Neural cell (in vitro differentiated cells): Measurements from ENCODE around the gene MYB. TPM values are rescaled to one million over a fixed set of nuclear protein-coding genes. Genes with fewer than 3 reads are reported as not detected.

Experiments used
- H2AFZ ChIP-seq: fragments of 200-600, 300-800 bp; sonication (generic), shearing (Covaris generic); 2 replicates; pipeline ENCODE4 v1.6.0; 2014; ENCODE audit warnings: low read depth, mild to moderate bottlenecking, antibody characterized with exemption, low read length, moderate library complexity
- H3F3A ChIP-seq: fragments of 200-600 bp; shearing (Covaris generic); 2 replicates; pipeline ENCODE4 v1.6.1; 2016; ENCODE audit warnings: mild to moderate bottlenecking, moderate library complexity, mixed read lengths, antibody characterized with exemption, low read length; ENCODE audit not compliant: insufficient read depth, poor library complexity, severe bottlenecking
- H3K27ac ChIP-seq: fragments of 200-600, 300-800 bp; sonication (generic), shearing (Covaris generic); 2 replicates; pipeline ENCODE4 v1.5.1; 2014; ENCODE audit warnings: mild to moderate bottlenecking, low read length, moderate library complexity
- H3K27me3 ChIP-seq: fragments of 300-800, 200-600 bp; sonication (generic), shearing (Covaris generic); 2 replicates; pipeline ENCODE4 v1.6.0; 2014; ENCODE audit warnings: mild to moderate bottlenecking, low read depth, low read length, moderate library complexity; ENCODE audit not compliant: insufficient read depth
- H3K36me3 ChIP-seq: fragments of 300-800, 200-600 bp; sonication (generic), shearing (Covaris generic); 2 replicates; pipeline ENCODE4 v1.5.1; 2014; ENCODE audit warnings: mild to moderate bottlenecking, antibody characterized with exemption, low read length, moderate library complexity; ENCODE audit not compliant: insufficient read depth
- H3K4me2 ChIP-seq: fragments of 300-800, 200-600 bp; sonication (generic), shearing (Covaris generic); 2 replicates; pipeline ENCODE4 v1.6.0; 2014; ENCODE audit warnings: mild to moderate bottlenecking, low read length
- H3K4me3 ChIP-seq: fragments of 300-800, 200-600 bp; sonication (generic), shearing (Covaris generic); 2 replicates; pipeline ENCODE4 v1.5.1; 2014; ENCODE audit warnings: mild to moderate bottlenecking, low read length, moderate library complexity
- H3K79me2 ChIP-seq: fragments of 200-600 bp; shearing (Covaris generic); replicated peaks from 2 replicates; pipeline ENCODE4 v1.6.0; 2014; ENCODE audit warnings: mild to moderate bottlenecking, low read length, moderate library complexity; ENCODE audit not compliant: insufficient read depth
- H3K9ac ChIP-seq: fragments of 300-800, 200-600 bp; sonication (generic), shearing (Covaris generic); 2 replicates; pipeline ENCODE4 v1.6.1; 2016; ENCODE audit warnings: mild to moderate bottlenecking, low read length, mixed read lengths
- H3K9me2 ChIP-seq: fragments of 200-600 bp; shearing (Covaris generic); 2 replicates; pipeline ENCODE4 v1.6.1; 2016; ENCODE audit warnings: mild to moderate bottlenecking, low read length, mixed read lengths; ENCODE audit not compliant: insufficient read depth
- H3K9me3 ChIP-seq: fragments of 200-600, 300-800 bp; sonication (generic), shearing (Covaris generic); 2 replicates; pipeline ENCODE4 v1.6.1; 2016; ENCODE audit warnings: mild to moderate bottlenecking, mixed run types, low read length, moderate library complexity, mixed read lengths
- H4K20me1 ChIP-seq: fragments of 200-600 bp; shearing (Covaris generic); 2 replicates; pipeline ENCODE4 v1.6.1; 2016; ENCODE audit warnings: mild to moderate bottlenecking, mixed run types; ENCODE audit not compliant: insufficient read depth
- EP300 ChIP-seq: fragments of 450-650 bp; conservative IDR thresholded peaks from 2 replicates; pipeline ENCODE4 v1.6.1; 2014; ENCODE audit warnings: antibody characterized with exemption, mild to moderate bottlenecking, moderate library complexity; ENCODE audit not compliant: poor library complexity, severe bottlenecking
- EZH2 ChIP-seq: fragments of 200-600, 300-800 bp; shearing (Covaris generic), sonication (generic); IDR thresholded peaks from 2 replicates; pipeline ENCODE4 v1.6.1; 2014; ENCODE audit warnings: antibody characterized with exemption, low read length, borderline replicate concordance, mild to moderate bottlenecking; ENCODE audit not compliant: insufficient read depth, poor library complexity, severe bottlenecking
- MXI1 ChIP-seq: fragments of 450-650 bp; conservative IDR thresholded peaks from 2 replicates; pipeline ENCODE4 v1.6.1; 2014; ENCODE audit warnings: antibody characterized with exemption, mild to moderate bottlenecking; ENCODE audit not compliant: poor library complexity, severe bottlenecking
- POLR2AphosphoS5 ChIP-seq: IDR thresholded peaks from 2 replicates; pipeline ENCODE4 v1.6.1; 2012
- RAD21 ChIP-seq: fragments of 450-650 bp; conservative IDR thresholded peaks from 2 replicates; pipeline ENCODE4 v1.6.1; 2014; ENCODE audit warnings: antibody characterized with exemption, mild to moderate bottlenecking, moderate library complexity
- SMC3 ChIP-seq: fragments of 450-650 bp; conservative IDR thresholded peaks from 2 replicates; pipeline ENCODE4 v1.6.1; 2014; ENCODE audit warnings: antibody characterized with exemption, mild to moderate bottlenecking, moderate library complexity; ENCODE audit not compliant: poor library complexity
- TAF1 ChIP-seq: IDR thresholded peaks from 2 replicates; pipeline ENCODE4 v1.6.1; 2012; ENCODE audit warnings: low read depth
- polyA plus RNA-seq: library from polyadenylated mRNA; depleted of rRNA; stranded (reverse); fragments of >200 nt; gene quantifications from 2 replicates; pipeline ENCODE4 v1.2.3, GENCODE V29; 2014
- TF ChIP-seq, protein P1 (sequence below): fragments of 450-650 bp; IDR thresholded peaks from 2 replicates; pipeline ENCODE4 v1.5.1; 2014; ENCODE audit warnings: antibody characterized with exemption, mild to moderate bottlenecking, moderate library complexity; ENCODE audit not compliant: poor library complexity, severe bottlenecking
- TF ChIP-seq, protein P2 (sequence below): IDR thresholded peaks from 2 replicates; pipeline ENCODE4 v1.6.1; 2012; ENCODE audit warnings: borderline replicate concordance

Gene MYB
- polyA plus RNA-seq, 1 donor from 2014 or later: 4.0 TPM

- H3K9ac ChIP-seq: no peak overlapping the region
- H4K20me1 ChIP-seq: no peaks in the 10 kb centered on the region
- H3K9me2 ChIP-seq: no peaks in the 10 kb centered on the region
- H3K27ac ChIP-seq: no peak overlapping the region
- no peak for TF ChIP-seq EZH2
- TF ChIP-seq SMC3: no peak
- no peak for TF ChIP-seq RAD21
- no peak for TF ChIP-seq TAF1
- TF ChIP-seq, protein P1, sequence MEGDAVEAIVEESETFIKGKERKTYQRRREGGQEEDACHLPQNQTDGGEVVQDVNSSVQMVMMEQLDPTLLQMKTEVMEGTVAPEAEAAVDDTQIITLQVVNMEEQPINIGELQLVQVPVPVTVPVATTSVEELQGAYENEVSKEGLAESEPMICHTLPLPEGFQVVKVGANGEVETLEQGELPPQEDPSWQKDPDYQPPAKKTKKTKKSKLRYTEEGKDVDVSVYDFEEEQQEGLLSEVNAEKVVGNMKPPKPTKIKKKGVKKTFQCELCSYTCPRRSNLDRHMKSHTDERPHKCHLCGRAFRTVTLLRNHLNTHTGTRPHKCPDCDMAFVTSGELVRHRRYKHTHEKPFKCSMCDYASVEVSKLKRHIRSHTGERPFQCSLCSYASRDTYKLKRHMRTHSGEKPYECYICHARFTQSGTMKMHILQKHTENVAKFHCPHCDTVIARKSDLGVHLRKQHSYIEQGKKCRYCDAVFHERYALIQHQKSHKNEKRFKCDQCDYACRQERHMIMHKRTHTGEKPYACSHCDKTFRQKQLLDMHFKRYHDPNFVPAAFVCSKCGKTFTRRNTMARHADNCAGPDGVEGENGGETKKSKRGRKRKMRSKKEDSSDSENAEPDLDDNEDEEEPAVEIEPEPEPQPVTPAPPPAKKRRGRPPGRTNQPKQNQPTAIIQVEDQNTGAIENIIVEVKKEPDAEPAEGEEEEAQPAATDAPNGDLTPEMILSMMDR: no peak
- TF ChIP-seq EP300: no peak
- no peak for TF ChIP-seq POLR2AphosphoS5
- TF ChIP-seq, protein P2, sequence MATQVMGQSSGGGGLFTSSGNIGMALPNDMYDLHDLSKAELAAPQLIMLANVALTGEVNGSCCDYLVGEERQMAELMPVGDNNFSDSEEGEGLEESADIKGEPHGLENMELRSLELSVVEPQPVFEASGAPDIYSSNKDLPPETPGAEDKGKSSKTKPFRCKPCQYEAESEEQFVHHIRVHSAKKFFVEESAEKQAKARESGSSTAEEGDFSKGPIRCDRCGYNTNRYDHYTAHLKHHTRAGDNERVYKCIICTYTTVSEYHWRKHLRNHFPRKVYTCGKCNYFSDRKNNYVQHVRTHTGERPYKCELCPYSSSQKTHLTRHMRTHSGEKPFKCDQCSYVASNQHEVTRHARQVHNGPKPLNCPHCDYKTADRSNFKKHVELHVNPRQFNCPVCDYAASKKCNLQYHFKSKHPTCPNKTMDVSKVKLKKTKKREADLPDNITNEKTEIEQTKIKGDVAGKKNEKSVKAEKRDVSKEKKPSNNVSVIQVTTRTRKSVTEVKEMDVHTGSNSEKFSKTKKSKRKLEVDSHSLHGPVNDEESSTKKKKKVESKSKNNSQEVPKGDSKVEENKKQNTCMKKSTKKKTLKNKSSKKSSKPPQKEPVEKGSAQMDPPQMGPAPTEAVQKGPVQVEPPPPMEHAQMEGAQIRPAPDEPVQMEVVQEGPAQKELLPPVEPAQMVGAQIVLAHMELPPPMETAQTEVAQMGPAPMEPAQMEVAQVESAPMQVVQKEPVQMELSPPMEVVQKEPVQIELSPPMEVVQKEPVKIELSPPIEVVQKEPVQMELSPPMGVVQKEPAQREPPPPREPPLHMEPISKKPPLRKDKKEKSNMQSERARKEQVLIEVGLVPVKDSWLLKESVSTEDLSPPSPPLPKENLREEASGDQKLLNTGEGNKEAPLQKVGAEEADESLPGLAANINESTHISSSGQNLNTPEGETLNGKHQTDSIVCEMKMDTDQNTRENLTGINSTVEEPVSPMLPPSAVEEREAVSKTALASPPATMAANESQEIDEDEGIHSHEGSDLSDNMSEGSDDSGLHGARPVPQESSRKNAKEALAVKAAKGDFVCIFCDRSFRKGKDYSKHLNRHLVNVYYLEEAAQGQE: no peak
- TF ChIP-seq MXI1: no peak
- H2AFZ ChIP-seq: no peak overlapping the region
- no peaks in the 10 kb centered on the region for H3K36me3 ChIP-seq
- no peak overlapping the region for H3K4me3 ChIP-seq
- H3K9me3 ChIP-seq: no peaks in the 10 kb centered on the region
- H3F3A ChIP-seq: no peaks in the 10 kb centered on the region
- no peaks in the 10 kb centered on the region for H3K27me3 ChIP-seq
- no peaks in the 10 kb centered on the region for H3K79me2 ChIP-seq
- H3K4me2 ChIP-seq: no peak overlapping the region
These were observed 70.7 kb downstream of the MYB start for GRCh38 chr6:135251498-135252441.

DNA sequence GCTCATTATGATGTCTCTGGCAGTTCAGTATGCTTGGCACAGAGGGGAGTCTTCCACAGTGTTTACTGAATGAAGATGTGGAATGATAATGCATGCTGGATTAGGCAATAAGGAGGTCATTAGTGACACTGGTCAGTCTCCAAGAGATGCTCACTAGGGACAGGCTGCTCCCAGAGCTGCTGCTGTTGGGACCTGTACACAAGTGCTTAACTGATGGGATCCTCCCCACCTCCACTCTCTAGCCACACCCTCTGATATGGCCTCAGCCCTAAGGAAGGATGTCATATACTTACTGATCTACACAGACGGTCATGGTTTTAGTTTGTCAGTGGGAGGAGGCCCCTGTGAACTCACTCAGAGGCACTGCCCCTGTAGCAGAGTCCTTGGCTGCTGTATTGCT lies 73.4 kb downstream of the MYB start:
- Histone ChIP-seq H3K9ac (no peak overlapping the region), H3K27ac (no peak overlapping the region), H3K79me2 (no peaks in the 10 kb centered on the region), H3F3A (no peaks in the 10 kb centered on the region), H3K9me3 (no peaks in the 10 kb centered on the region), H4K20me1 (no peaks in the 10 kb centered on the region), H2AFZ (no peak overlapping the region), H3K9me2 (no peaks in the 10 kb centered on the region), H3K36me3 (no peaks in the 10 kb centered on the region), H3K4me2 (no peak overlapping the region), H3K4me3 (no peak overlapping the region), H3K27me3 (no peaks in the 10 kb centered on the region)
- TF ChIP-seq TAF1 (no peak), SMC3 (no peak)
